Osteoblast (primary cell): ENCODE data around the gene TBC1D2B. TPM values are rescaled to one million over a fixed set of nuclear protein-coding genes. Genes with fewer than 3 reads are reported as not detected.

Experiments
- DNase-seq: peaks from one replicate; pipeline ENCODE4 v3.0.0; 2011; ENCODE audit warnings: low spot score, mixed read lengths; ENCODE audit not compliant: insufficient read length; ENCODE audit errors: missing footprints
- H2AFZ ChIP-seq: 2 replicates; pipeline ENCODE4 v1.6.0; 2011; ENCODE audit warnings: mild to moderate bottlenecking, low read length
- H3K27ac ChIP-seq: 2 replicates; pipeline ENCODE4 v1.5.1; 2011; ENCODE audit warnings: mild to moderate bottlenecking, low read depth, low read length, moderate library complexity
- H3K27me3 ChIP-seq: 2 replicates; pipeline ENCODE4 v1.6.0; 2012; ENCODE audit warnings: mild to moderate bottlenecking, control low read depth, inconsistent platforms, low read length, moderate library complexity; ENCODE audit not compliant: insufficient read depth
- H3K36me3 ChIP-seq: 2 replicates; pipeline ENCODE4 v1.5.1; 2011; ENCODE audit warnings: mild to moderate bottlenecking, low read length, control low read depth, moderate library complexity; ENCODE audit not compliant: insufficient read depth
- H3K4me1 ChIP-seq: 2 replicates; pipeline ENCODE4 v1.5.1; 2011; ENCODE audit warnings: mild to moderate bottlenecking, low read length, control low read depth, moderate library complexity; ENCODE audit not compliant: insufficient read depth
- H3K4me2 ChIP-seq: 2 replicates; pipeline ENCODE4 v1.6.0; 2011; ENCODE audit warnings: mild to moderate bottlenecking, low read length; ENCODE audit not compliant: insufficient read depth
- H3K4me3 ChIP-seq: fragments of 200-600 bp; sonication (generic); 3 replicates; pipeline ENCODE4 v1.5.1; 2012; ENCODE audit warnings: mild to moderate bottlenecking, low read length, inconsistent platforms; ENCODE audit not compliant: insufficient read depth
- H3K79me2 ChIP-seq: 2 replicates; pipeline ENCODE4 v1.6.0; 2012; ENCODE audit warnings: mild to moderate bottlenecking, low read length, control low read depth, inconsistent platforms; ENCODE audit not compliant: insufficient read depth
- H3K9me3 ChIP-seq: 2 replicates; pipeline ENCODE4 v1.5.1; 2011; ENCODE audit warnings: low read depth, low read length, control low read depth
- H4K20me1 ChIP-seq: 2 replicates; pipeline ENCODE4 v1.6.0; 2012; ENCODE audit warnings: mild to moderate bottlenecking, low read length, control low read depth; ENCODE audit not compliant: insufficient read depth
- total RNA-seq: library from RNA; depleted of rRNA; stranded (reverse); fragments of >200 nt; gene quantifications from 2 replicates; pipeline ENCODE4 v1.2.3, GENCODE V29; 2012
- TF ChIP-seq, protein P1 (sequence below): IDR thresholded peaks from 2 replicates; pipeline ENCODE4 v1.5.1; 2011; ENCODE audit warnings: mild to moderate bottlenecking, low read depth, low read length, moderate library complexity; ENCODE audit errors: extremely low read depth

Gene TBC1D2B
- total RNA-seq, 1 donor: 58.3 TPM

- H3K79me2 ChIP-seq: no peaks in the 10 kb centered on the region
- H3K27ac ChIP-seq: no peak overlapping the region
- no peak overlapping the region for H3K4me3 ChIP-seq
- no peaks in the 10 kb centered on the region for H3K27me3 ChIP-seq
- no peak overlapping the region for H2AFZ ChIP-seq
- H3K4me1 ChIP-seq: peaks cover 5% of the 10 kb centered on the region
- DNase-seq: peak; percentile 99
- H3K4me2 ChIP-seq: no peak overlapping the region
- no peaks in the 10 kb centered on the region for H3K9me3 ChIP-seq
- no peaks in the 10 kb centered on the region for H3K36me3 ChIP-seq
- no peaks in the 10 kb centered on the region for H4K20me1 ChIP-seq
- TF ChIP-seq, protein P1, sequence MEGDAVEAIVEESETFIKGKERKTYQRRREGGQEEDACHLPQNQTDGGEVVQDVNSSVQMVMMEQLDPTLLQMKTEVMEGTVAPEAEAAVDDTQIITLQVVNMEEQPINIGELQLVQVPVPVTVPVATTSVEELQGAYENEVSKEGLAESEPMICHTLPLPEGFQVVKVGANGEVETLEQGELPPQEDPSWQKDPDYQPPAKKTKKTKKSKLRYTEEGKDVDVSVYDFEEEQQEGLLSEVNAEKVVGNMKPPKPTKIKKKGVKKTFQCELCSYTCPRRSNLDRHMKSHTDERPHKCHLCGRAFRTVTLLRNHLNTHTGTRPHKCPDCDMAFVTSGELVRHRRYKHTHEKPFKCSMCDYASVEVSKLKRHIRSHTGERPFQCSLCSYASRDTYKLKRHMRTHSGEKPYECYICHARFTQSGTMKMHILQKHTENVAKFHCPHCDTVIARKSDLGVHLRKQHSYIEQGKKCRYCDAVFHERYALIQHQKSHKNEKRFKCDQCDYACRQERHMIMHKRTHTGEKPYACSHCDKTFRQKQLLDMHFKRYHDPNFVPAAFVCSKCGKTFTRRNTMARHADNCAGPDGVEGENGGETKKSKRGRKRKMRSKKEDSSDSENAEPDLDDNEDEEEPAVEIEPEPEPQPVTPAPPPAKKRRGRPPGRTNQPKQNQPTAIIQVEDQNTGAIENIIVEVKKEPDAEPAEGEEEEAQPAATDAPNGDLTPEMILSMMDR: peak; percentile 95
Measured at GRCh38 chr15:78108300-78109084, 31.0 kb upstream of the TBC1D2B start.

- Histone ChIP-seq H4K20me1 (no peaks in the 10 kb centered on the region), H3K4me2 (no peak overlapping the region), H3K27ac (no peak overlapping the region), H3K79me2 (no peaks in the 10 kb centered on the region), H3K4me3 (no peak overlapping the region), H3K27me3 (no peaks in the 10 kb centered on the region), H3K9me3 (no peaks in the 10 kb centered on the region), H3K4me1 (peaks cover 5% of the 10 kb centered on the region), H3K36me3 (no peaks in the 10 kb centered on the region), H2AFZ (no peak overlapping the region)
- TF ChIP-seq, protein P1: no peak
- DNase-seq: no peak
Measured at GRCh38 chr15:78107471-78107870, 30.0 kb upstream of the TBC1D2B start.

GRCh38 chr15:78105476-78106241 is 28.1 kb upstream of the TBC1D2B start:
- no peaks in the 10 kb centered on the region for H3K36me3 ChIP-seq
- H3K4me1 ChIP-seq: peaks cover 5% of the 10 kb centered on the region
- H3K4me3 ChIP-seq: no peak overlapping the region
- no peak for DNase-seq
- no peak overlapping the region for H3K27ac ChIP-seq
- no peaks in the 10 kb centered on the region for H3K79me2 ChIP-seq
- H4K20me1 ChIP-seq: no peaks in the 10 kb centered on the region
- H3K27me3 ChIP-seq: no peaks in the 10 kb centered on the region
- no peak overlapping the region for H3K4me2 ChIP-seq
- no peak overlapping the region for H2AFZ ChIP-seq
- no peaks in the 10 kb centered on the region for H3K9me3 ChIP-seq
- TF ChIP-seq, protein P1: no peak
